ENCODE measurements around the gene CDHR1.

GRCh38 chr10:84235096-84235495 is 40.8 kb downstream of the CDHR1 start:
- no peak for TF ChIP-seq CTCF (IDR thresholded peaks at IDR 0.05; ENCODE audit: poor library complexity, severe bottlenecking)
- TF ChIP-seq REST (IDR thresholded peaks at IDR 0.05; ENCODE audit: borderline replicate concordance): no peak
